Peyer's patch (tissue), 4 donors: ENCODE measurements around the gene NCAM2.

Experiments
- CTCF ChIP-seq, 6 experiments: fragments of 450-650 bp in 4 of 6; fragments of 200-600 bp in 2 of 6; sonication (generic) in 1 of 6; IDR thresholded peaks; one replicate each; pipeline ENCODE4 v1.5.1; 2017 to 2019; ENCODE audit warnings: antibody characterized with exemption in 6 of 6, mild to moderate bottlenecking in 3 of 6, moderate library complexity in 1 of 6
- POLR2A ChIP-seq, 2 donors: fragments of 450-650 bp; IDR thresholded peaks; one replicate each; pipeline ENCODE4 v1.5.1; 2017; ENCODE audit warnings: antibody characterized with exemption in 2 of 2, mild to moderate bottlenecking in 2 of 2, moderate library complexity in 2 of 2

GRCh38 chr21:21439761-21440160 is 441.6 kb downstream of the NCAM2 start:
- TF ChIP-seq CTCF (IDR thresholded peaks at IDR 0.05) (no peak), POLR2A (IDR thresholded peaks at IDR 0.05) (no peak)
